Measurements from ENCODE around the gene KCNT2. TPM values are rescaled to one million over a fixed set of nuclear protein-coding genes. Genes with fewer than 3 reads are reported as not detected.

Gene KCNT2
- total RNA-seq, 1 experiment from 2014 or later = not detected

DNA sequence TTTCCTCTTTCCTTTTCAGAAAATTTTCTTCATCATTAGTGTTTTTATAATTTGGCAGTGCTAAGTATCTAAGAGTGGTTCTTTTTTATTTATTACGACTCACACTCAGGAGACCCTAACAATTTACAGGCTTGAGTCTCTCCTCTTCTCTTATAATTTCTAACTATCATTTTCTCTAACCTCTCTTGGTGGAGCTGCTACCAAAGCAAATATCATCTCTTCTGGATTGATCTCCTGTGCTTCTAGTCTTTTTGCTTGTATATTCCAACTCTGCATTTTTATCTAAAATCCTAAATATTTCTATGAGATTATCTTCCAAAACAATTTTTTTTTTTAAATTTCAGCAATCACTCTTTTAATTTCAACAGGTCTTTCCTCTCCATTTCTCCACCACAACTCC is 250.3 kb downstream of the KCNT2 start:
- Histone ChIP-seq H3K9me2 (replicated peaks; ENCODE audit: insufficient read depth, low read length) (no peaks in the 10 kb centered on the region), H3K4me1 (ENCODE audit: low read length) (no peaks in the 10 kb centered on the region), H3K36me3 (ENCODE audit: insufficient read depth, low read length) (no peaks in the 10 kb centered on the region)

GRCh38 chr1:196355206-196355786 is 252.9 kb downstream of the KCNT2 start:
- Histone ChIP-seq H3K36me3 (ENCODE audit: insufficient read depth, low read length) (no peaks in the 10 kb centered on the region), H3K4me2 (ENCODE audit: low read depth, low read length, poor library complexity, severe bottlenecking) (no peak overlapping the region), H4K20me1 (ENCODE audit: insufficient read depth, low read depth, low read length) (no peaks in the 10 kb centered on the region), H3K9me3 (ENCODE audit: low read length) (no peaks in the 10 kb centered on the region), H3K79me2 (ENCODE audit: low read length) (no peaks in the 10 kb centered on the region), H3K27ac (ENCODE audit: low read length) (no peak overlapping the region), H3K9ac (ENCODE audit: low read length) (no peak overlapping the region), H2AFZ (ENCODE audit: low read length) (no peak overlapping the region), H3K27me3 (ENCODE audit: low read length) (no peaks in the 10 kb centered on the region), H3K4me1 (ENCODE audit: low read length) (no peaks in the 10 kb centered on the region), H3K9me2 (replicated peaks; ENCODE audit: insufficient read depth, low read length) (no peaks in the 10 kb centered on the region), H3K4me3 (ENCODE audit: low read length) (no peak overlapping the region)
- no peak for DNase-seq

More for the DNA sequence above, 250.3 kb downstream of the KCNT2 start:
- no peak overlapping the region for H3K9ac ChIP-seq (ENCODE audit: low read length)
- H3K4me2 ChIP-seq (ENCODE audit: low read depth, low read length, poor library complexity, severe bottlenecking) = no peak overlapping the region
- no peaks in the 10 kb centered on the region for H3K9me3 ChIP-seq (ENCODE audit: low read length)
- H4K20me1 ChIP-seq (ENCODE audit: insufficient read depth, low read depth, low read length) = no peaks in the 10 kb centered on the region
- H3K4me3 ChIP-seq (ENCODE audit: low read length) = no peak overlapping the region
- no peak overlapping the region for H3K27ac ChIP-seq (ENCODE audit: low read length)
- H3K27me3 ChIP-seq (ENCODE audit: low read length) = no peaks in the 10 kb centered on the region
- H2AFZ ChIP-seq (ENCODE audit: low read length) = no peak overlapping the region
- H3K79me2 ChIP-seq (ENCODE audit: low read length) = no peaks in the 10 kb centered on the region
- DNase-seq = no peak

- Histone ChIP-seq H3K36me3 (ENCODE audit: insufficient read depth, low read length) (no peaks in the 10 kb centered on the region), H3K4me2 (ENCODE audit: low read depth, low read length, poor library complexity, severe bottlenecking) (no peak overlapping the region), H2AFZ (ENCODE audit: low read length) (no peak overlapping the region), H3K9me2 (replicated peaks; ENCODE audit: insufficient read depth, low read length) (no peaks in the 10 kb centered on the region), H4K20me1 (ENCODE audit: insufficient read depth, low read depth, low read length) (no peaks in the 10 kb centered on the region), H3K9ac (ENCODE audit: low read length) (no peak overlapping the region), H3K27me3 (ENCODE audit: low read length) (no peaks in the 10 kb centered on the region), H3K4me1 (ENCODE audit: low read length) (no peaks in the 10 kb centered on the region), H3K79me2 (ENCODE audit: low read length) (no peaks in the 10 kb centered on the region), H3K4me3 (ENCODE audit: low read length) (no peak overlapping the region), H3K27ac (ENCODE audit: low read length) (no peak overlapping the region), H3K9me3 (ENCODE audit: low read length) (peaks cover 3% of the 10 kb centered on the region)
- DNase-seq = no peak
Measured at GRCh38 chr1:196344453-196344852, 263.8 kb downstream of the KCNT2 start.

DNA sequence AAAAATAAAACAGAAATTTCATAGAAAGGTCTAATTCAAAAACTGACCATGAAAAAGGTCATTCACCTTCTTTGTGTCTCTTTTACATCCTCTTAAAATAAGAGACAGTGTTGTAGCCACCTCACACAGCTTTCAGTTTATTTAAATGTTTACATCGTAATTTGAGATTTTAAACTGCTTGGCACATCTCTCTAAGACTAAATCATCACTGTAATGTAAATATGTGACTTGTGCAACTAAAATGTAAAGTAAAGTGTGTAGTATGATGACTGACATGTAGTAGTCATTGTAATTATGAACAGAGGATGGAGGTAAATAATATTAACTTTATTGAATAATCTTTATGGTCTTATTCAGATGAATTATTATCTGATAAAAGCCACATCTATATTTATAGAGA is 283.9 kb downstream of the KCNT2 start:
- H3K4me1 ChIP-seq (ENCODE audit: low read length) = no peaks in the 10 kb centered on the region
- no peak overlapping the region for H2AFZ ChIP-seq (ENCODE audit: low read length)
- no peaks in the 10 kb centered on the region for H3K9me2 ChIP-seq (replicated peaks; ENCODE audit: insufficient read depth, low read length)
- H3K4me3 ChIP-seq (ENCODE audit: low read length) = no peak overlapping the region
- H3K27me3 ChIP-seq (ENCODE audit: low read length) = no peaks in the 10 kb centered on the region
- H3K79me2 ChIP-seq (ENCODE audit: low read length) = no peaks in the 10 kb centered on the region
- no peak for DNase-seq
- H4K20me1 ChIP-seq (ENCODE audit: insufficient read depth, low read depth, low read length) = no peaks in the 10 kb centered on the region
- no peaks in the 10 kb centered on the region for H3K9me3 ChIP-seq (ENCODE audit: low read length)
- H3K27ac ChIP-seq (ENCODE audit: low read length) = no peak overlapping the region
- no peak overlapping the region for H3K4me2 ChIP-seq (ENCODE audit: low read depth, low read length, poor library complexity, severe bottlenecking)
- H3K9ac ChIP-seq (ENCODE audit: low read length) = no peak overlapping the region
- no peaks in the 10 kb centered on the region for H3K36me3 ChIP-seq (ENCODE audit: insufficient read depth, low read length)

GRCh38 chr1:196323869-196324268 is 284.4 kb downstream of the KCNT2 start:
- H3K79me2 ChIP-seq (ENCODE audit: low read length) = no peaks in the 10 kb centered on the region
- no peaks in the 10 kb centered on the region for H3K9me2 ChIP-seq (replicated peaks; ENCODE audit: insufficient read depth, low read length)
- DNase-seq = no peak
- no peaks in the 10 kb centered on the region for H3K9me3 ChIP-seq (ENCODE audit: low read length)
- H2AFZ ChIP-seq (ENCODE audit: low read length) = no peak overlapping the region
- H3K4me1 ChIP-seq (ENCODE audit: low read length) = no peaks in the 10 kb centered on the region
- no peak overlapping the region for H3K27ac ChIP-seq (ENCODE audit: low read length)
- no peak overlapping the region for H3K4me2 ChIP-seq (ENCODE audit: low read depth, low read length, poor library complexity, severe bottlenecking)
- H3K4me3 ChIP-seq (ENCODE audit: low read length) = no peak overlapping the region
- no peaks in the 10 kb centered on the region for H3K27me3 ChIP-seq (ENCODE audit: low read length)
- no peaks in the 10 kb centered on the region for H4K20me1 ChIP-seq (ENCODE audit: insufficient read depth, low read depth, low read length)
- H3K36me3 ChIP-seq (ENCODE audit: insufficient read depth, low read length) = no peaks in the 10 kb centered on the region
- H3K9ac ChIP-seq (ENCODE audit: low read length) = no peak overlapping the region

- Histone ChIP-seq H3K27me3 (ENCODE audit: low read length) (no peaks in the 10 kb centered on the region), H3K4me1 (ENCODE audit: low read length) (peaks cover 12% of the 10 kb centered on the region), H3K36me3 (ENCODE audit: insufficient read depth, low read length) (no peaks in the 10 kb centered on the region), H3K79me2 (ENCODE audit: low read length) (no peaks in the 10 kb centered on the region), H3K9me3 (ENCODE audit: low read length) (no peaks in the 10 kb centered on the region), H4K20me1 (ENCODE audit: insufficient read depth, low read depth, low read length) (no peaks in the 10 kb centered on the region), H3K9me2 (replicated peaks; ENCODE audit: insufficient read depth, low read length) (no peaks in the 10 kb centered on the region), H3K27ac (ENCODE audit: low read length) (no peak overlapping the region), H2AFZ (ENCODE audit: low read length) (no peak overlapping the region), H3K9ac (ENCODE audit: low read length) (no peak overlapping the region), H3K4me3 (ENCODE audit: low read length) (no peak overlapping the region), H3K4me2 (ENCODE audit: low read depth, low read length, poor library complexity, severe bottlenecking) (no peak overlapping the region)
- DNase-seq = no peak
Measured at GRCh38 chr1:196319301-196319700, 288.9 kb downstream of the KCNT2 start.

GRCh38 chr1:196317535-196318522 is 290.4 kb downstream of the KCNT2 start:
- Histone ChIP-seq H3K27me3 (ENCODE audit: low read length) (no peaks in the 10 kb centered on the region), H3K79me2 (ENCODE audit: low read length) (no peaks in the 10 kb centered on the region), H3K27ac (ENCODE audit: low read length) (no peak overlapping the region), H2AFZ (ENCODE audit: low read length) (no peak overlapping the region), H3K4me2 (ENCODE audit: low read depth, low read length, poor library complexity, severe bottlenecking) (no peak overlapping the region), H4K20me1 (ENCODE audit: insufficient read depth, low read depth, low read length) (no peaks in the 10 kb centered on the region), H3K9me2 (replicated peaks; ENCODE audit: insufficient read depth, low read length) (no peaks in the 10 kb centered on the region), H3K9ac (ENCODE audit: low read length) (no peak overlapping the region), H3K4me1 (ENCODE audit: low read length) (peaks cover 13% of the 10 kb centered on the region), H3K9me3 (ENCODE audit: low read length) (no peaks in the 10 kb centered on the region), H3K36me3 (ENCODE audit: insufficient read depth, low read length) (no peaks in the 10 kb centered on the region), H3K4me3 (ENCODE audit: low read length) (no peak overlapping the region)
- DNase-seq = peak; percentile 62

- Histone ChIP-seq H3K27ac (ENCODE audit: low read length) (no peak overlapping the region), H3K9ac (ENCODE audit: low read length) (no peak overlapping the region), H3K36me3 (ENCODE audit: insufficient read depth, low read length) (no peaks in the 10 kb centered on the region), H3K4me1 (ENCODE audit: low read length) (peaks cover 13% of the 10 kb centered on the region), H4K20me1 (ENCODE audit: insufficient read depth, low read depth, low read length) (no peaks in the 10 kb centered on the region), H3K4me3 (ENCODE audit: low read length) (no peak overlapping the region), H3K9me2 (replicated peaks; ENCODE audit: insufficient read depth, low read length) (no peaks in the 10 kb centered on the region), H3K79me2 (ENCODE audit: low read length) (no peaks in the 10 kb centered on the region), H3K9me3 (ENCODE audit: low read length) (no peaks in the 10 kb centered on the region), H3K4me2 (ENCODE audit: low read depth, low read length, poor library complexity, severe bottlenecking) (no peak overlapping the region), H2AFZ (ENCODE audit: low read length) (no peak overlapping the region), H3K27me3 (ENCODE audit: low read length) (no peaks in the 10 kb centered on the region)
- DNase-seq = no peak
Measured at GRCh38 chr1:196312739-196313138, 295.5 kb downstream of the KCNT2 start.

Data from Karpas-422 (cell line).